Lower leg skin (tissue), 3 donors: ENCODE measurements around the gene NRL.

Experiments used
- CTCF ChIP-seq, 3 donors: fragments of 450-650 bp; IDR thresholded peaks; one replicate each; pipeline ENCODE4 v1.5.1; 2016; ENCODE audit warnings: antibody characterized with exemption in 3 of 3, mild to moderate bottlenecking in 3 of 3, moderate library complexity in 2 of 3
- POLR2A ChIP-seq, 2 donors: fragments of 450-650 bp; IDR thresholded peaks; one replicate each; pipeline ENCODE4 v1.6.1; 2016 to 2017; ENCODE audit warnings: antibody characterized with exemption in 2 of 2, mild to moderate bottlenecking in 1 of 2, moderate library complexity in 1 of 2

DNA sequence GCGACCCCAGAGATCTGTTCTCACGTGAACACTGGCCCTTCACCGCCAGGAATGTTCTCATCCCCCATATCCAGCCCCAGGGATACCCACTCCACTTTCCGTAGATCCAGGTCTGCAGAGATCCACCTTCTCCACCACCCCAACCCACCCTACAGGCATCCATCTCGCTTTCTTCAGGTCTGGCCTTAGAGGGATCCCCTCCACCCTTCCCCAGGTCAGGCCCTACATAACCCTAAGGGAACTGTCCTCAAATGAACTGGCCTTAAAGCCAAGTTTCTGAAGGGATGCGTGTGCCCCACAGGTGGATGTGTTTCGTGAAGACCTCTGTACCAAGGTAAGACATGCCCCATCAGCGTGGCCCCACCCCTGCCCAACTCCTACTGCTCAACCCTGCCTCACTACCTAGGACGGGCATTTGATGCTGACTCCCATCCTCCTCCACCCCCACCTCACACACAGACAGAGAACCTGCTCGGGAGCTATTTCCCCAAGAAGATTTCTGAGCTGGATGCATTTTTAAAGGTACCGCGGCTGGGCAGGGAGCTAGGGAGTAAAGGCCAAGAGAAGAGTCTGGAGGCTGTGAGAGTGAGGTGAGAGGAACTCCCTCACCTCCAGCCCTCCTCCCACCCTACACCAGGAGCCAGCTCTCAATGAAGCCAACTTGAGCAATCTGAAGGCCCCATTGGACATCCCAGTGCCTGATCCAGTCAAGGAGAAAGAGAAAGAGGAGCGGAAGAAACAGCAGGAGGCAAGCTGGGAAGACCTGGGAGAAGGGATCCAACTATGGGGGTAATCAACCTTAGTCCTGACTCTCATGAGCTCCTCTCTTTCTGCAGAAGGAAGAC, 22.2 kb upstream of the NRL start:
- TF ChIP-seq CTCF (IDR thresholded peaks at IDR 0.05) (no peak), POLR2A (IDR thresholded peaks at IDR 0.05) (no peak)
